ENCODE measurements around the gene KRT5.

The KRT5 gene

DNA sequence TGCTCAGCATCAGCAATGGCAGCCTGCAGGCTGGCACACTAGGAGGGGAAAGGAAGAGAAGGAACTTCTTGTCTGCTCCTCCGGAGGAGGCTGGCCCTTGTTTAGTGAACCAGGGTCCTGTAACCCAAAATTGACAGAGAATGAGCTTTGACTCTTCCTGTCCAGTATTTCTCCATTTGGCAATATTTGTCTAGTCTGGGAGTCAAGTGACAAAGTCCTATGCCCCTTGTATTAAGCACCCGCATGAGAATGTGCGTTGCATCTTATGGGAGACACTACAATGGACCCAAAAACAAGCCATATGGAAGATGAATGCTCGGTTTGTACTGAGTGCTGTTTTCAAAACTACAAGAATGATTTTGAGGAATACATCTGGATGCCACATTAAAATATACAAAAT, 50.3 kb downstream of the KRT5 start:
- no peak overlapping the region for H3K27ac ChIP-seq (replicated peaks)
- no peak for DNase-seq (ENCODE audit: low read depth in 1 of 2, low spot score in 1 of 2)
- H3K27me3 ChIP-seq (ENCODE audit: insufficient read depth, poor library complexity, severe bottlenecking) = peaks cover 3% of the 10 kb centered on the region
- no peak for TF ChIP-seq SPI1 (IDR thresholded peaks at IDR 0.05; ENCODE audit: borderline replicate concordance, low read depth)
- TF ChIP-seq, protein P1, sequence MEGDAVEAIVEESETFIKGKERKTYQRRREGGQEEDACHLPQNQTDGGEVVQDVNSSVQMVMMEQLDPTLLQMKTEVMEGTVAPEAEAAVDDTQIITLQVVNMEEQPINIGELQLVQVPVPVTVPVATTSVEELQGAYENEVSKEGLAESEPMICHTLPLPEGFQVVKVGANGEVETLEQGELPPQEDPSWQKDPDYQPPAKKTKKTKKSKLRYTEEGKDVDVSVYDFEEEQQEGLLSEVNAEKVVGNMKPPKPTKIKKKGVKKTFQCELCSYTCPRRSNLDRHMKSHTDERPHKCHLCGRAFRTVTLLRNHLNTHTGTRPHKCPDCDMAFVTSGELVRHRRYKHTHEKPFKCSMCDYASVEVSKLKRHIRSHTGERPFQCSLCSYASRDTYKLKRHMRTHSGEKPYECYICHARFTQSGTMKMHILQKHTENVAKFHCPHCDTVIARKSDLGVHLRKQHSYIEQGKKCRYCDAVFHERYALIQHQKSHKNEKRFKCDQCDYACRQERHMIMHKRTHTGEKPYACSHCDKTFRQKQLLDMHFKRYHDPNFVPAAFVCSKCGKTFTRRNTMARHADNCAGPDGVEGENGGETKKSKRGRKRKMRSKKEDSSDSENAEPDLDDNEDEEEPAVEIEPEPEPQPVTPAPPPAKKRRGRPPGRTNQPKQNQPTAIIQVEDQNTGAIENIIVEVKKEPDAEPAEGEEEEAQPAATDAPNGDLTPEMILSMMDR (IDR thresholded peaks at IDR 0.05; ENCODE audit: insufficient read depth, low read length) = no peak
- no peak for TF ChIP-seq GABPA (IDR thresholded peaks at IDR 0.05; ENCODE audit: low read depth)
- no peak for TF ChIP-seq POLR2AphosphoS5 (IDR thresholded peaks at IDR 0.05; ENCODE audit: low read depth)
- TF ChIP-seq, protein P2, sequence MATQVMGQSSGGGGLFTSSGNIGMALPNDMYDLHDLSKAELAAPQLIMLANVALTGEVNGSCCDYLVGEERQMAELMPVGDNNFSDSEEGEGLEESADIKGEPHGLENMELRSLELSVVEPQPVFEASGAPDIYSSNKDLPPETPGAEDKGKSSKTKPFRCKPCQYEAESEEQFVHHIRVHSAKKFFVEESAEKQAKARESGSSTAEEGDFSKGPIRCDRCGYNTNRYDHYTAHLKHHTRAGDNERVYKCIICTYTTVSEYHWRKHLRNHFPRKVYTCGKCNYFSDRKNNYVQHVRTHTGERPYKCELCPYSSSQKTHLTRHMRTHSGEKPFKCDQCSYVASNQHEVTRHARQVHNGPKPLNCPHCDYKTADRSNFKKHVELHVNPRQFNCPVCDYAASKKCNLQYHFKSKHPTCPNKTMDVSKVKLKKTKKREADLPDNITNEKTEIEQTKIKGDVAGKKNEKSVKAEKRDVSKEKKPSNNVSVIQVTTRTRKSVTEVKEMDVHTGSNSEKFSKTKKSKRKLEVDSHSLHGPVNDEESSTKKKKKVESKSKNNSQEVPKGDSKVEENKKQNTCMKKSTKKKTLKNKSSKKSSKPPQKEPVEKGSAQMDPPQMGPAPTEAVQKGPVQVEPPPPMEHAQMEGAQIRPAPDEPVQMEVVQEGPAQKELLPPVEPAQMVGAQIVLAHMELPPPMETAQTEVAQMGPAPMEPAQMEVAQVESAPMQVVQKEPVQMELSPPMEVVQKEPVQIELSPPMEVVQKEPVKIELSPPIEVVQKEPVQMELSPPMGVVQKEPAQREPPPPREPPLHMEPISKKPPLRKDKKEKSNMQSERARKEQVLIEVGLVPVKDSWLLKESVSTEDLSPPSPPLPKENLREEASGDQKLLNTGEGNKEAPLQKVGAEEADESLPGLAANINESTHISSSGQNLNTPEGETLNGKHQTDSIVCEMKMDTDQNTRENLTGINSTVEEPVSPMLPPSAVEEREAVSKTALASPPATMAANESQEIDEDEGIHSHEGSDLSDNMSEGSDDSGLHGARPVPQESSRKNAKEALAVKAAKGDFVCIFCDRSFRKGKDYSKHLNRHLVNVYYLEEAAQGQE (IDR thresholded peaks at IDR 0.05; ENCODE audit: insufficient replicate concordance, low read depth) = no peak
- H3K4me3 ChIP-seq (replicated peaks; ENCODE audit: insufficient read depth, low read length) = no peak overlapping the region

DNA sequence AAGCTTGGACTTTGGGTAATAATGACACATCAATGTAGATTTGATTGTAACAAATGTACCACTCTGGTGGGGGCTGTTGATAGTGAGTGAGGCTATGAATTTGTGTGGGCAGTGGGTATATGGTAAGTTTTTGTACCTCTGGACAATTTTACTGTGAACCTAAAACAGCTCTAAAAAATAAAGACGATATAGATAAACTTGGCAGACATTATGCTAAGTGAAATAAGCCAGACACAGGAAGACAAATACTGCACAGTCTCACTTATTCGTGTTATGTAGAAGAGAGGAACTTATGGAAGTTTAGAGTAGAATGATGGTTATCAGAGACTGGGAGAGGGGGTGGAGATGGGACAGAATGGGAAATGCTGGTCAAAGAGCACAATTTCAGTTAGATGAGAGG, 55.3 kb downstream of the KRT5 start:
- no peak for DNase-seq (ENCODE audit: low read depth in 1 of 2, low spot score in 1 of 2)
- Histone ChIP-seq H3K27me3 (ENCODE audit: insufficient read depth, poor library complexity, severe bottlenecking) (peaks cover 3% of the 10 kb centered on the region), H3K4me3 (replicated peaks; ENCODE audit: insufficient read depth, low read length) (no peak overlapping the region), H3K27ac (replicated peaks) (no peak overlapping the region)
- TF ChIP-seq POLR2AphosphoS5 (IDR thresholded peaks at IDR 0.05; ENCODE audit: low read depth) (no peak), GABPA (IDR thresholded peaks at IDR 0.05; ENCODE audit: low read depth) (no peak), SPI1 (IDR thresholded peaks at IDR 0.05; ENCODE audit: borderline replicate concordance, low read depth) (no peak)
- TF ChIP-seq, protein P1 (IDR thresholded peaks at IDR 0.05; ENCODE audit: insufficient read depth, low read length) = no peak
- TF ChIP-seq, protein P2 (IDR thresholded peaks at IDR 0.05; ENCODE audit: insufficient replicate concordance, low read depth) = no peak

Measured in HL-60 (cell line).